ENCODE data around the gene TEX19. TPM values are rescaled to one million over a fixed set of nuclear protein-coding genes. Genes with fewer than 3 reads are reported as not detected.

TEX19 gene
- total and polyA plus RNA-seq, 9 of the 15 experiments (the other 6 are each of a cell fraction or from before 2014, with no cell fraction given): 0.10 to 4.9 (median 1.9) TPM

DNA sequence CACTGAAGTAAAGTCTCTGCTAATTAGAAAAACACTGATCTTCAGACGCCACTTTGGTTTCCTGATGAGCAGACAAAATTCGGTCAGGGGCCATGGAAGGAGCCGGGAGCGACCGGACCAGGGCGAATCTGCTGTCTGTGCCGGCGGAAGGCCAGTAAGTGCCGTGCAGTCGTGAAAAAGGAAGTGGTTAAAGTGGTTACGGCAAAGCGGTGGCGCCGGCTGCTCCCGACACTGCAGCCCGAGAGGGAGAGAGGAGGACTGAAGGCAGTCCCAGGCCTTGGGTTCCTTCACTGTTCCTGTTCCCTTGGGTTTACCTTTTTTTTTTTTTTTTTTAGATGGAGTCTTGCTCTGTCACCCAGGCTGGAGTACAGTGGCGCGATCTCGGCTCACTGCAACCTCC, 41.8 kb downstream of the TEX19 start:
- Histone ChIP-seq H3K9me3 (replicated peaks; ENCODE audit: control insufficient read depth, insufficient read depth, low read depth, low read length) (no peaks in the 10 kb centered on the region), H3K4me3 (no peak overlapping the region), H3K9ac (ENCODE audit: insufficient read depth in 1 of 2, low read depth in 2 of 2, low read length in 2 of 2) (no peak overlapping the region), H2AFZ (ENCODE audit: low read depth, low read length) (no peak overlapping the region), H3K9me1 (ENCODE audit: control insufficient read depth, insufficient read depth, low read length) (no peaks in the 10 kb centered on the region), H4K20me1 (replicated peaks; ENCODE audit: control insufficient read depth, insufficient read depth, low read length) (no peaks in the 10 kb centered on the region), H3K4me1 (replicated peaks in 1 of 2; ENCODE audit: control insufficient read depth in 2 of 2, insufficient read depth in 2 of 2, low read length in 2 of 2) (peaks cover 0 to 25% of the 10 kb centered on the region in 2 experiments; a peak in 2 of 5 replicates), H3K27ac (ENCODE audit: extremely low read depth, low read depth, low read length) (no peak overlapping the region), H3K27me3 (ENCODE audit: control insufficient read depth in 2 of 2, insufficient read depth in 2 of 2, low read length in 2 of 2) (no peaks in the 10 kb centered on the region), H3K79me2 (ENCODE audit: control insufficient read depth, insufficient read depth, low read length) (no peaks in the 10 kb centered on the region), H3K36me3 (ENCODE audit: control insufficient read depth, insufficient read depth, low read length) (peaks cover 38% of the 10 kb centered on the region; the same call in 2 of the 3 replicates), H3K4me2 (ENCODE audit: insufficient read depth, low read length) (no peak overlapping the region)
- no peak for DNase-seq (ENCODE audit: extremely low read depth in 1 of 4, low spot score in 3 of 4)
- ChIA-PET CTCF (ENCODE audit: low intra/inter-chr PET ratio) (no interaction called here), POLR2A (interaction anchor here (1.9 kb wide), 1 partner anchor 9 kb away, joined by 5 read pairs; no protein-coding TSS in a partner anchor)
- TF ChIP-seq HNRNPK (IDR thresholded peaks at IDR 0.05; ENCODE audit: low read depth, low read length, poor library complexity, severe bottlenecking) (no peak), PRMT5 (CRISPR knock-in tag; IDR thresholded peaks at IDR 0.05) (no peak), POLR2G (IDR thresholded peaks at IDR 0.05; ENCODE audit: low read depth, low read length) (no peak), ZNF239 (CRISPR knock-in tag; IDR thresholded peaks at IDR 0.05) (no peak), ZNF77 (CRISPR knock-in tag; IDR thresholded peaks at IDR 0.05) (no peak), ZNF584 (CRISPR knock-in tag; IDR thresholded peaks at IDR 0.05; ENCODE audit: low read depth) (no peak), MEF2D (tag; conservative IDR thresholded peaks at IDR 0.05; ENCODE audit: low read depth) (no peak), MCM5 (IDR thresholded peaks at IDR 0.05; ENCODE audit: low read depth) (no peak), ERF (CRISPR knock-in tag; IDR thresholded peaks at IDR 0.05) (no peak), NR1H2 (CRISPR knock-in tag; IDR thresholded peaks at IDR 0.05) (no peak), ZNF764 (CRISPR knock-in tag; IDR thresholded peaks at IDR 0.05; ENCODE audit: low read depth) (no peak)
- TF ChIP-seq, protein P1, sequence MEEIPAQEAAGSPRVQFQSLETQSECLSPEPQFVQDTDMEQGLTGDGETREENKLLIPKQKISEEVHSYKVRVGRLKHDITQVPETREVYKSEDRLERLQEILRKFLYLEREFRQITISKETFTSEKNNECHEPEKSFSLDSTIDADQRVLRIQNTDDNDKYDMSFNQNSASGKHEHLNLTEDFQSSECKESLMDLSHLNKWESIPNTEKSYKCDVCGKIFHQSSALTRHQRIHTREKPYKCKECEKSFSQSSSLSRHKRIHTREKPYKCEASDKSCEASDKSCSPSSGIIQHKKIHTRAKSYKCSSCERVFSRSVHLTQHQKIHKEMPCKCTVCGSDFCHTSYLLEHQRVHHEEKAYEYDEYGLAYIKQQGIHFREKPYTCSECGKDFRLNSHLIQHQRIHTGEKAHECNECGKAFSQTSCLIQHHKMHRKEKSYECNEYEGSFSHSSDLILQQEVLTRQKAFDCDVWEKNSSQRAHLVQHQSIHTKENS (CRISPR knock-in tag; IDR thresholded peaks at IDR 0.05): no peak
- BruUV-seq (replicated peaks): no TSS peak
- ATAC-seq: no peak
- 90% methylated on average over 16 of the region's 19 CpGs for WGBS (ENCODE audit: insufficient coverage, low coverage, missing lambda C conversion rate)
- in situ Hi-C loops (cut with MboI): no loop called here
- no peak for FAIRE-seq
- intact Hi-C loops (cut with micrococcal nuclease): no loop called here
